Neutrophil (primary cell): ENCODE results near the gene KCNRG.
"Not testable (repeated sequence)": the region's sequence is repeated elsewhere in the genome, so short reads cannot be mapped to it uniquely, and the experiment has no call there.

ENCODE experiments used
- H3K27ac ChIP-seq: fragments of 200-600 bp; sonication (generic); 2 replicates; pipeline ENCODE4 v1.5.1; 2016; ENCODE audit warnings: mild to moderate bottlenecking, moderate library complexity
- H3K27me3 ChIP-seq: fragments of 200-600 bp; sonication (generic); 2 replicates; pipeline ENCODE4 v1.6.0; 2016; ENCODE audit warnings: mild to moderate bottlenecking
- H3K36me3 ChIP-seq: fragments of 200-600 bp; sonication (generic); 2 replicates; pipeline ENCODE4 v1.5.1; 2017
- H3K4me1 ChIP-seq, 2 experiments: fragments of 200-600 bp in 1 of 2; sonication (generic) in 1 of 2; 1 replicate in 1 of 2; 2 replicates in 1 of 2; pipeline versions ENCODE4 v1.5.1 to v1.6.1; 2013 to 2016; ENCODE audit warnings: low read depth in 1 of 2, low read length in 1 of 2, mild to moderate bottlenecking in 1 of 2, moderate library complexity in 1 of 2; ENCODE audit not compliant: control insufficient read depth in 1 of 2, insufficient read depth in 1 of 2
- H3K4me3 ChIP-seq, 2 experiments: fragments of 200-600 bp in 1 of 2; sonication (generic) in 1 of 2; 1 replicate in 1 of 2; 2 replicates in 1 of 2; pipeline ENCODE4 v1.5.1; 2013 to 2016; ENCODE audit warnings: low read depth in 1 of 2, low read length in 1 of 2, mild to moderate bottlenecking in 1 of 2, moderate library complexity in 1 of 2
- H3K9me3 ChIP-seq: fragments of 200-600 bp; sonication (generic); 2 replicates; pipeline ENCODE4 v1.5.1; 2016
- CTCF ChIP-seq: fragments of 200-600 bp; sonication (generic); IDR thresholded peaks from 2 replicates; pipeline ENCODE4 v1.5.1; 2016; ENCODE audit warnings: antibody characterized with exemption

KCNRG gene

GRCh38 chr13:49977992-49978391 is 37.3 kb upstream of the KCNRG start:
- Histone ChIP-seq H3K9me3 (no peaks in the 10 kb centered on the region), H3K4me3 (no peak overlapping the region), H3K27me3 (no peaks in the 10 kb centered on the region), H3K36me3 (peaks cover 15% of the 10 kb centered on the region), H3K27ac (no peak overlapping the region), H3K4me1 (peaks cover 0 to 6% of the 10 kb centered on the region in 2 experiments)
- TF ChIP-seq CTCF: no peak

GRCh38 chr13:49980266-49980665 is 35.0 kb upstream of the KCNRG start:
- TF ChIP-seq CTCF: no peak
- no peaks in the 10 kb centered on the region for H3K27me3 ChIP-seq
- no peak overlapping the region for H3K4me3 ChIP-seq
- no peak overlapping the region for H3K27ac ChIP-seq
- H3K36me3 ChIP-seq: peaks cover 21% of the 10 kb centered on the region
- H3K4me1 ChIP-seq: peaks cover 0 to 6% of the 10 kb centered on the region in 2 experiments
- no peaks in the 10 kb centered on the region for H3K9me3 ChIP-seq

- H3K27ac ChIP-seq: no peak overlapping the region
- no peaks in the 10 kb centered on the region for H3K27me3 ChIP-seq
- H3K9me3 ChIP-seq: no peaks in the 10 kb centered on the region
- no peak for TF ChIP-seq CTCF
- H3K4me3 ChIP-seq: no peak overlapping the region
- no peaks in the 10 kb centered on the region for H3K4me1 ChIP-seq
- peaks cover 54% of the 10 kb centered on the region for H3K36me3 ChIP-seq
These were observed 30.1 kb upstream of the KCNRG start for GRCh38 chr13:49985129-49985528.

- H3K27me3 ChIP-seq: no peaks in the 10 kb centered on the region
- no peaks in the 10 kb centered on the region for H3K4me1 ChIP-seq
- H3K9me3 ChIP-seq: no peaks in the 10 kb centered on the region
- H3K36me3 ChIP-seq: peaks cover 66% of the 10 kb centered on the region
- no peak overlapping the region for H3K4me3 ChIP-seq
- H3K27ac ChIP-seq: no peak overlapping the region
- no peak for TF ChIP-seq CTCF
These were observed 28.8 kb upstream of the KCNRG start for GRCh38 chr13:49986471-49986870.

- not testable (repeated sequence) for H3K27me3 ChIP-seq, H3K27ac ChIP-seq, H3K9me3 ChIP-seq, H3K4me3 ChIP-seq, H3K4me1 ChIP-seq
- H3K36me3 ChIP-seq: peaks cover 56% of the 10 kb centered on the region
These were observed 24.6 kb upstream of the KCNRG start for GRCh38 chr13:49990612-49991011.

GRCh38 chr13:49993111-49993510 is 22.1 kb upstream of the KCNRG start:
- no peaks in the 10 kb centered on the region for H3K27me3 ChIP-seq

More at GRCh38 chr13:49993111-49993510, 22.1 kb upstream of the KCNRG start:
- H3K9me3 ChIP-seq: no peaks in the 10 kb centered on the region
- TF ChIP-seq CTCF: no peak
- H3K4me1 ChIP-seq: peaks cover 19 to 24% of the 10 kb centered on the region in 2 experiments
- H3K36me3 ChIP-seq: peaks cover 37% of the 10 kb centered on the region
- H3K4me3 ChIP-seq: no peak overlapping the region
- no peak overlapping the region for H3K27ac ChIP-seq
